OCI-M2 (cell line): ENCODE measurements around the gene DNAJC22.
"Not testable (repeated sequence)": the region's sequence is repeated elsewhere in the genome, so short reads cannot be mapped to it uniquely, and the experiment has no call there.

Source experiments
- DNase-seq: peaks from one replicate; lab custom pipeline; 2025; ENCODE audit not compliant: unreplicated experiment; lab: John Stamatoyannopoulos, UW

Gene DNAJC22

DNA sequence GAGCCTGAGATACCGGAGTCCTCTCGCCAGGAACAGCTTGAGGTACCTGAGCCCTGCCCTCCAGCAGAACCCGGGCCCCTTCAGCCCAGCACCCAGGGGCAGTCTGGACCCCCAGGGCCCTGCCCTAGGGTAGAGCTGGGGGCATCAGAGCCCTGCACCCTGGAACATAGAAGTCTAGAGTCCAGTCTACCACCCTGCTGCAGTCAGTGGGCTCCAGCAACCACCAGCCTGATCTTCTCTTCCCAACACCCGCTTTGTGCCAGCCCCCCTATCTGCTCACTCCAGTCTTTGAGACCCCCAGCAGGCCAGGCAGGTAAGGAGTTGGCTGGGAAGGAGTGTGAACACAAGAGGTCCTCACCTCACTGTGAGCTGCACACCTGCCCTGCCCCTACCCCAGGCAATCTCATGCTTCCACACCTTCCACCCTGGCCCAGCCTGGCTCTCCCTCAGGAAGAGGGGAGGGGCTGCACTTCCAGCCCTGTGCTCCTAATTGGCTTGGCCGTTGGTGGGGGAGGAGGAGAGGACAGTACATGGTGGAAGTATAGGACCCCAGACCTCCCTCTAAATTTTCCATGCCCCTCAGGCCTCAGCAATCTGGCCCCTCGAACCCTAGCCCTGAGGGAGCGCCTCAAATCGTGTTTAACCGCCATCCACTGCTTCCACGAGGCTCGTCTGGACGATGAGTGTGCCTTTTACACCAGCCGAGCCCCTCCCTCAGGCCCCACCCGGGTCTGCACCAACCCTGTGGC, 15.9 kb upstream of the DNAJC22 start:
- no peak for DNase-seq

DNA sequence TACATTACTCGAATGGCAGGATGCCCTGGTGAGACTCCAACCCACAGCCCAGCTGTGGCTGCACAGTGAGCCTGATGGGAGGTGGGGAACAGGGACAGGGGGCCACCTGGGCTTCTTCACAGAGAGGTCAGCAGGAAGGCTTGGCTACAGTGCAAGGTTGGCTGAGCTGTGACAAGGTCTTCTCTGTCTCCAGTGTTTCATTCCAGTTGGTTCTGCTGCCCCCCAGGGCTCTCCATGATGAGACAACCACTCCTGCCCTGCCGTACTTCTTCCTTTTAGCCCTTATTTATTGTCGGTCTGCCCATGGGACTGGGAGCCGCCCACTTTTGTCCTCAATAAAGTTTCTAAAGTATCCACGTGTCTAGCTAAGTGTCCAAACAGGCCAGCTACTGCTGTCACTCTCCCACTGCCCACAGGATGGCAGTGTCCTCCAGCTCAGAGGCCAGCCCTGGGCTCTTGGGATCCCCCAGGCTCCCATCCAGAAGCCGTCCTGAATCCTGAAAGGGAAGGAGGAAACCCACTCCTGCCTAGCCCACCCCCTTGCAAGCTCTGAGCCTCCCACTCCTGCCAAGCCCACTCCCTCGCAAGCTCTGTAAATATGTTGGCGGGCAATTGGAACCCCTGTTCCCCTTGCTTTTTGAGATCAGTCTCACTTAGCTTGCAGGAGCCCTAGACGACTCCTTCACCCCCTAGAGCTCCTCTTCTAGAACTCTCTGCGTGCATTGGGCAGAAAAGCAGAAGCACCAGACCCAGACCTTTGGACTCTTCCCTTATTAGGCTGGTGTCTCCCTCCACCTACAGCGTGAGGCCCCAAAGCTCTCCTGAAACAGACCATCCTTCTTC, 15.1 kb upstream of the DNAJC22 start:
- no peak for DNase-seq

DNA sequence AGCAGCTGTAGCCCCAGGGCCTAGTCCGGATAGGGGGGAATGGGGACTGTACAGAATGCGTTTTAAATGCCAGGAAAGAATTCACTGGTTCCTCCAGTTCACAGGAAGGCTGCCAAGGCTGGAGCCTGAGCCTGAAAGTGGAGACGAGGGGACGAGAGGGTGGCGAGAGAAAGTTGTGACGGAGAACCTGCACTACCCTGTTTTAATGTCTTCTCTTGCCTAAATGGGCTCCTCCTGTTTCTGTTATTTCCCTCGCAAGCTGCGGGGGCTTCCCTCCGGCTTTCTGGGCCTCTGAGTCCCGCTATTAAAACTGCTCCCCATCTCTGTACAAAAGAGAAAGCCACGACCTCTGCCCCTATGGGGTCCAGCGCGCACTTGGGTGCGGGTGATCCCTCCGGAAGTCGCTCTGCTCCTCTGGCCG, 14.2 kb upstream of the DNAJC22 start:
- DNase-seq: no peak

DNA sequence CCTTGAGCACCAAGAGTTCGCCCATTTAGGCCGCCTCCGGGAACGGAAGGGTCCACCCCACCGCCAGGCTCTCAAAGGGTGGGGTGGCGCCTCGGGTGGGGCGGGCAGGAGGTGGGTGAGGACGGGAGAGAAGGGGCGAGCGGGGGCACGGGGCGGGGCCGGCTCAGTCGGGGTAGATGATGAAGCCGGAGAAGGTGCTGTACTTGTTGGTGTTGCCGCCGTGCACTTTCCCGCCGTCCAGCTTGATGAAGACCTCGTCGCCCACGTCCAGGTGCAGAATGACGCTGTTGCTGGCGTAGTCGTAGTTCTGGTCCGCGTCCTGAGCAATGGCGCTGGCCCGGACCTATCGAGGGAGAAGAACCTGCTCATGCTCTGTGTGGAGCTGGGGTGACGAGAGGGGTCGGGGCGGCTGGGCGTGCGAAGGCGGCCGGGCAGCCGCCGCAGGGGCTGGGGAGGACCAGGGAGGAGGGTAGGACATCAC, 13.8 kb upstream of the DNAJC22 start:
- no peak for DNase-seq

DNA sequence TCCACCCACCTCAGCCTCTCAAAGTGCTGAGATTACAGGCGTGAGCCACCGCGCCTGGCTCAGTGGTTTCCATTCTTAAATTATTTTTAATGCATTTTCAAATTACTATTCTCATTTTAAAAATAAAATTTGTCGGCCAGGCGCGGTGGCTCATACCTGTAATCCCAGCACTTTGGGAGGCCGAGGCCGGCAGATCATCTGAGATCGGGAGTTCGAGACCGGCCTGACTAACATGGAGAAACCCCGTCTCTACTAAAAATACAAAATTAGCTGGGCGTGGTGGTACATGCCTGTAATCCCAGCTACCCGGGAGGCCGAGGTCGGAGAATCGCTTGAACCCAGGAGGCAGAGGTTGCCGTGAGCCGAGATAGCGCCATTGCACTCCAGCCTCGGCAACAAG, 12.9 kb upstream of the DNAJC22 start:
- not testable (repeated sequence) for DNase-seq

DNA sequence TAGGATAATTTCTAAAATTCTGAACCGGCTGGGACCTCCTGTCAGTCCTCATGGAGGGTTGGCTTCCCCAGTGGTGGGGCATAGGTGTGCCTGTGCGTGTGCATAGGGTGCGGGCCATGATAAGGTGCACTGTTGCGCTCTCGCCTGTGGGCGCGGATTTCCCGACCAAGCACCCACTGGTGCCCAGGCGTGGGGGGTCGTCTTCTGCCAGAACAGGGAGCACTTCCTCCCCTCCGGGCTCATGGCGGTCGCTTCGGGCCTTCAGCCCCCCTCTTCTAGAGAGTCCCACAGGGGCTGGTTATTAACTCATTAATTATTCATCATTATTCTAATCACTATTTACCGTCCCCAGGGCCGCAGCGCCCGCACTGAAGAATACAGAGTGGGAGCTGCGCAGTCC, 12.5 kb upstream of the DNAJC22 start:
- no peak for DNase-seq

DNA sequence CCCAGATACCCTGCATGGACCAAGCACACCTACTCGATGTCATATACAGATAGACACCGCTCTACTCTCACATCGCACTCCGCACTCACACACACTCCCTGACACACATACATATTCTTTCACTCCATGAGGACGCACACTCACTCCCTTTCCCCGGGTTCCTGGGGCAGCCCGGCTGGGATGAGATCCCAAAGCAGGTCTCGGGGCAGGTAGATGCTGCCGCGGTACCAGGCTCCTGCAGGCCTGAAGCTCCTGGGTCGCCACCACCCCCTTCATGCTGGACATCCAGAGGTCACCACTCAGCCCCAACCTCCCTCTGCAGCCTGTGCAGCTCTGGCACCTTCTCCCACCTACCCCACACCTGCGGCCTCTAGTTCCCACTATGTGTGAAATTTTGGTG, 12.0 kb upstream of the DNAJC22 start:
- DNase-seq: no peak

DNA sequence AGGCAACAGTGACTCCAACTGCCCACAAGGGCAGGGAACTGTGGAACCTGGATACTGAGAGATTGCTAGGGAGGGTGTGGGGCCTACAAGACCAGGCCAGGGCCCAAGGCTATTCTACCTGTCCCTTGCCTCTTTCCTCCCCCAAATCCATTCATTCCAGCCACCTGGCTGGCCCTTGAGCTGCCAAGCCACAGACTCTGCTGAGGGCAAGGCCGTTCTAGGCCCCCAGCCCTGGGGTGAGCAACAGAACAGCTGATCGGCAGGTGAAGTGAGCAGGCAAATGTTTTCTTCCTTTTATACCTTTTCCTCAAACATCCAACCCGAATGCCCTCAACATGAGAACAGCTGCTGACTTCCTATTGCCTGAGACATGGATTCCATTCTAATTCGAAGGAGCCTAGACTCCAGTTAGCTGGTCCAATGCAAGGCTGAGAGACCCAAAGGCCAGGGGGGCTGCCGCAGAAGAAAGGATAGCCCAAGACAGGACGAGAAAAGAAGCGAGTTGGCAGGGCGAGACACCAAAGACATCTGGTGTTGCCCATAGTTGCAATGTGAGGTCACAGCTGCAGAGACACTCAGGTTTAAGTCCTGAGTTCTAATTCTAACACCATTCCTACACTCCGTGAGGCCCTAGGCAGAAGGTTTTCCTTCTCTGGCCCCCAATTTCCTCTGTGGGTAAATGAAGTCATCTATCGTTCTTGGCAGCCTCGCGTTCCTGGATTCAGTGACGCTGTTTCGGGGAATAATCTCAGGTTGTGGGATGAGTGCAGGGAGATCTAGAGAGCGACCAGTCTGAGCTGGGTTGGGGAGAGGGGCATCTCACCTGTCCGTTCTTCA, 11.4 kb upstream of the DNAJC22 start:
- DNase-seq: no peak

DNA sequence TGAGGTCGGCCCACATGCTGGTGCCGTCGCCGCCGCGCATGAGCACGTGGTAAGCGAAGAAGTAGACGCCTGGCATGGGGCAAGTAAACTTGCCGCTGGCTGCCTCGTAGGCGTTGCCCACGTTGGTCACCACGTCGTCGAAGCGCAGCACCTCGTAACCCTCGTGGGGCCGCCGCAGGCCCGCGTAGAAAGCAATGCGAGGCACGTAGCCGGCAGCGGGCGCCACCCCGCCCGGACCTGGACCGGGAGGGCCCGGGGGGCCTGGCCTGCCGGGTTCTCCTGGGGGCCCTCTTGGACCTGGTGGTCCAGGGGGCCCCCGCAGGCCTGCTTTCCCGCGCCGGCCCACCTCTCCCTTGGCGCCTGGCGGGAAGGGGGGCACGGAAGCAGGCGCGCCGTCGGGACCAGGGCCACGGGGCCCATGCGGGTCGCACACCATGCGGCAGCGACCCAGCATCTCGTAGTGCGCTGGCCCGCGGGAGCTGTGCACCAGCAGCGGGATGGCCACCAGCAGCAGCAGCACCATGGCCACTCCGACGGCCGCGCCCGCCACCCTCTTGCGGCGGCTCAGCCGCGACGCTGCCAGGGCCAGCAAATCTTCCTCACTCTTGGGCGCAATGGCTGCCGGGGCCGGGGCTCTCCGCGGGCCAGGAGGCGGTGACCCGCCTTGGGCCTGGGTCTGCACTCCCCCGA, 10.6 kb upstream of the DNAJC22 start:
- no peak for DNase-seq

DNA sequence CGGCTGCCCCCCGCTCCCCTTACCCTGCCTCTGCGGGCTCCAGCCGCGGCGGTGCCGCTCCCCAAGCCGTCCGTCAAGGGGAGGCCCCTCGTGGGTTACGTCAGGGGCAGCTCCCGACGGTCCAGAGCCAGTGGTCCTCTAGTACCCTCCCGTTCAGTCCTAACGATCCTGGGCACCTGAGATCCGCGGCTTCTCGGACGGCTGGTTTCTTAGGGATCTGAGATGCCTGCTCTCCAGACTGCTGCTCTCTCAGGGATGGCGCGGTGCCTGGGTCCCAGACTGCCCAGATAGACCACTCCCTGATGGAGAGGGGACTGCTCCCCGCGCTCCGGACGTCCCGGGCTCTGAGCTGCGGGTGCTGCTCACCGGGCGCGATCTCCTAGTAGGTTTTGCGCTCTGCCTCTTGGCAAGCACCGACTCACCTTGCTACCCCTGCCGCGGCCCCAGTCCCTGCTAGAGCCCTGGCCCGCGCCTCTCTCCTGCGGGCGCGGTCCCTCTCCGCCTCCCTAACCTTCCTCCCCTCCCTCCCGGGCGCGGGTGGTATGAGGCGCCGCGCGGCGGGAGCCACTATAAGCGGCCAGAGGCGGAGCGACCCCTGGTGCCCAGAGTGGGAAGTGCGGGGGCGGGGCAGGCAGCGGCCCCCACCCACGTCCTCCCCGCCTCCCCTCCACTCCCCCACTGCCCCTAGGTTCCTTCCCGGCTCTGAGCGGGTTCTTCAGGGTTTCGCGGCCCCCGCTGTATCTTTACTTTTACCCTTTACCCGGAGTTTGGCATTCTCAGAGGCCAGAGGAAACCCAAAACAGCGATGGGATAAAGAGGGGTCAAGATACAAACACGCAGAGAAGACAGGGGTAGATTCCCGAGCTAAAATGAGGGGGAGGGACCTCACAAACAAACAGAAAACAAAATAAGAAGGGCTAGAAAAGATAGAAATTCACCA, 9.8 kb upstream of the DNAJC22 start, which contains the start of gene C1QL4:
C1QL4 (minus strand) TSS at position 544 of the 940 bp plus-strand sequence. CDS start 711 bp downstream, outside the sequence.
- peak; percentile 42 for DNase-seq

DNA sequence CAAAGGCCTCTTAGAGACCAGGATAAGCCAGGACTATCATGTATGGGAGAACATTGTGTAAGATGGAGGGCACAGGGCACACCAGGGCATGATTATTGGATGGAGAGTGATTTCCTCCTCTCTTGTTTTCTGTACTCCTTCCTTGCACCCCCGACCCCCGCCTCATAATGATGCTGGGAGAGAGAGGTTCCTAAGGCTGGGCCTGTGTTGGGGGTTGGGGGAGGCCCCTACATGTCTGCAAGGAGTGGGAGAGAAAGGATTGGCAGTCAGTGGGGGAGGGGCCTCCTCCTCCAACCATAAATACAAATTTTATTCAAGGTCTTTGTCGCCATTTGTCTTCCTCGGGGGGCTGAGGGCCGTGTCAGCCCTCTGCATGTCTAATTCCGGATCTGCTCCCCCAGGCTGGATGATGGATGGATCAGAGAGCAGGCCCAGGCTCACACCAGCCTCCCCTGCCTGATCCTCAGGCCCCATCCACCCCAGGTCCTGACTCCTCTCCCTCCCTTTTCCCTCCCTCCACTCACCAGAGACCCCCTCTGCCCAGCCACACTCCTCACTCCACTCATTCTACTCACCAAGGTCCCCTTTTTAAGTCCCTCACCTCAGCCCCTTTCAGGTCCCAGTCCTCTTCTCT, 7.7 kb upstream of the DNAJC22 start:
- DNase-seq: no peak

DNA sequence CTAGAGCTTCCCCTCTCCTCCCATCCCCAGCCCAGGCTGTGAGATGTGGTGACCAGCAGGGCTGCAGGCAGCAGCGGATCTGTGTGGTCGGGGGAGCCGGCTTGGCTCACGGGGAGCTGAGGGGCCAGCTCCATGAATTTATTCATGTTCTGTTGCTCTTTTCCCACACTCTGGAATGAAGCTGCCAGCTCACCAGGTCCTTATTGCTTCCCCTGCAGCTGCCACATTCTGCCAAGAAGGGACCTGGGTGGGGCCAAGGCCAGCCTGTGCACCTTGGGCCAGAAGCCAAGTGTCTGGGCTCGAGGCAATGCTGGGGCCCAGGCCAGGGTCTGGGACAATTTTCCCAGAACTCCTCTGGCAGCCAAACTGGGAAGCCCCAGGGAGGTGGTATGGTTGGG, 7.2 kb upstream of the DNAJC22 start:
- DNase-seq: no peak

DNA sequence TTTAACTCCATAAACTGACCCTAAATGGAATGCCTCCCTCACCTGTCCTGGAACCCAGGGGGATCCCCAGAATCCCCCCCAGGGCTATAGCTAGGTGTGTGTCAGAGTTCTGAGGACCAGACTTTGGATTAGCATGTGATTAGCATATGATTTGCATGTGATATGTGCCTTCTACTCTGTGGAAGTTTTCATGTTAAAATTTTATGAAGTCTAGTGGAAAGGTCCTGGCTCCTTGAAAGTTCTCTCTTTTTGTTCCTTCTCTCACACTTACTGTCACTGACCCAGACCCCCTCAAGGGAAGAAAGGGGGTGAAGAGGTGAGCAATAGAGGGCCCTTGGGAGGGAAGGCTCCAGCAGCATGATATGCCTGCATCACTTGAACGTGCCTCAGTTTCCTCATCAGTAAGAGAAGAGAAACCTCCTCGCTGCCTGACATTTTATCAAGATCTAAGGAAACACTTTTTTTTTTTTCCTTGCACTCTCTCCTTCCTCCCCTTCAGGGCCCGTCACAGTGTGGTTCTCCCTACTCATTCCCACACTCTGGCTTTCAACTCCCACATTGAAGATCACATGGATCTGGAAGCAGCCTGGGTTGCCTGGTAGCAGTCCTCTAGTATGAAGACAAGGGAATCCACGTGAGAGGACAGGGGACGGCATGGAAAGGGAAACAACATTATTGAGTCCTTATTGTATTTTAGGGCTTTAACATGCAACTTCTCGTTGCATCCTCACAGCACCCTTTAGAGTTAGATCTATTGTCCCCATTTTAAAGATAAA, 6.4 kb upstream of the DNAJC22 start:
- DNase-seq: no peak

DNA sequence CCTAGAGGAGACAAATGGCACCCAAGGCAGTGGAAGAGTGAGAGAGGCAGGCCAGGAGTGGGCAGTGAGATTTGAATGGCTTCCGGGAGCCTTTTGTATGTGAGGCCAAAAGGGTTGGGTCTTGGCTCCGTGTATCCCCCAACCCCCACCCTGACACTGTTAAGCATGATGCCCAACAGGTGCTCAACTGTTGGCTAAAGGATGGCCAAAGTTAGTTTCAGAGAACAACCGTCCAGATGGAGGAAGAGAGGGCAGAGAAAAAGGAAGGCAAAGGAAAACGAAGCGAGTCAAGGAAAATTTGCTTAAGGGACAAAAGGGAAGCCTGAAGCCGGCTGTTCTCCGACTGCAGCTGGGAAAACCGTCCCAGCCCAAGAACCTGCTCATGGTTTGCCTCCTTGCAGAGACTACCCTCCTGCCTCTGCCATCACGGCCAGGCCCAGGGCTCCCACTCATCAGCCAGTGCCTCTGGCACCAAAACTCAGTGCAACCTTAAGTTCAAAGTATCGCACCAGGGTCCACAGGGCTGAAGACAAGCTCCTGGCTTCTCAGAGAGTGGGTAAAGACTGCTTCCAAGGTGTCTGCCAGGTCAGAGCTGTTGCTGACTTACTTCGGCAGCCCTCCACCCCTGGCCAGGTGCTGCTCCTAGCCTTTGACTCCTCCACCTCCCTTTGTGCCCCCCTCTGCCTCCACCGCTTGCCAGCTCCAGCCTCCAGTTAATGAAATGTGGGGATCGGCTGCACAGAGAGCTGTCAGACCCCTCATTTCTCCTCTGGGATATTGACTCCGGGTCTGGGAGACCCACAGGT, 5.5 kb upstream of the DNAJC22 start:
- no peak for DNase-seq

DNA sequence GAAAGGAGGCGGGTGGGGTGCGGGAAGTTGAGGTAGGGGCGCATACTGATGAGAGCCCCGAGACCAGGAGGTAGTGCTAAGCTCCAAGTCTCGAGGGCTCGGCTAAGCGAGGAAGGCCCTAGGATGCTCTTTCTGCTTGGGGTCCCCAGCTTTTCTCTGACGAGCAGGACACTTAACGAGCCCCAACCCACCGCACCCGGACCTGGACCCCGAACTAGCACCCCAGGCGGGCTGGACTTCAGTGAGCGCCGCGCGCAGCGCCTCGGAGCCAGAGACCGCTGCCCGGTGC, 5.0 kb upstream of the DNAJC22 start:
- no peak for DNase-seq

DNA sequence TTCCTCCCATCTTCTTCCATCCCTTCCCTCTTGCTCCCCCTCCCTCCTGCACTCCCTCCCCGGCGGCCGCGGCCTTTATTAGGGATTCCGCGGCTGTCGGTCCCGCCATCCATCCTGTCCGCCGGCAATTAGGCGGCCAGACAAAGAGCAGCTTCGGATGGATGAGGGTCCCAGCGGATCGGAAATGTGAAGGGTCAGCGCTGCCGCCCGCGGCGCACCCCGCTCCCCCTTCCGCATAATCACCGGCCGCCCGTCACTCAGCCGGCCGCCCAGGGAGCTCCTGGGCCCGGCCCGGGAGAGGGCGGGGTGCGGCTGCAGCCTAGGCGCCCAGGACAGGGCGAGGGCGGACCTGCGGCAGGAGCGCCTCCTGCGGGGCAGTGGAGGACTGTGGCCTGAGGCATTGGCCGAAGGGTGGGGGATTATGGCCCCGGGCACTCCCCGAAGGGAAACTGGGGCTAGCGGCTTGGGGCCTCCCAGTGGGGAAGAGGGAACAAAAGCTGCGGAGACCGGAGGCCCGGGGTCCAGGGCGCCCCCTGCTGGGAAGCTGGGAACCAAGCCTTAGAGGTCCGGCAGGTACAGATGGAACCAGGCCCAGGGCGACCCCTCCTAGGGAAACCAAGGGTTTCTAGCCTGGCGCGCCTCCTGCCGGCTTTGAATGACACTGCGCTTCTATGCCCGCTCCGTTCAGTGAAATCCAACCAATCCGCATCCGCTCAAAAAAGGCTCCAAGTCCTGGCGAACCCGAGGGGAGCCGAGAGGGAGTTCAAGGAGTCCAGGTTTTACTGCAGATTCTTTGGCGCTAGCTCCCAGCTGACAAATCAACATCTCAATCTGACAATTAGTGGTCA, 4.4 kb upstream of the DNAJC22 start:
- DNase-seq: no peak
